ENCODE results near the gene KDM4B.

KDM4B gene

DNA sequence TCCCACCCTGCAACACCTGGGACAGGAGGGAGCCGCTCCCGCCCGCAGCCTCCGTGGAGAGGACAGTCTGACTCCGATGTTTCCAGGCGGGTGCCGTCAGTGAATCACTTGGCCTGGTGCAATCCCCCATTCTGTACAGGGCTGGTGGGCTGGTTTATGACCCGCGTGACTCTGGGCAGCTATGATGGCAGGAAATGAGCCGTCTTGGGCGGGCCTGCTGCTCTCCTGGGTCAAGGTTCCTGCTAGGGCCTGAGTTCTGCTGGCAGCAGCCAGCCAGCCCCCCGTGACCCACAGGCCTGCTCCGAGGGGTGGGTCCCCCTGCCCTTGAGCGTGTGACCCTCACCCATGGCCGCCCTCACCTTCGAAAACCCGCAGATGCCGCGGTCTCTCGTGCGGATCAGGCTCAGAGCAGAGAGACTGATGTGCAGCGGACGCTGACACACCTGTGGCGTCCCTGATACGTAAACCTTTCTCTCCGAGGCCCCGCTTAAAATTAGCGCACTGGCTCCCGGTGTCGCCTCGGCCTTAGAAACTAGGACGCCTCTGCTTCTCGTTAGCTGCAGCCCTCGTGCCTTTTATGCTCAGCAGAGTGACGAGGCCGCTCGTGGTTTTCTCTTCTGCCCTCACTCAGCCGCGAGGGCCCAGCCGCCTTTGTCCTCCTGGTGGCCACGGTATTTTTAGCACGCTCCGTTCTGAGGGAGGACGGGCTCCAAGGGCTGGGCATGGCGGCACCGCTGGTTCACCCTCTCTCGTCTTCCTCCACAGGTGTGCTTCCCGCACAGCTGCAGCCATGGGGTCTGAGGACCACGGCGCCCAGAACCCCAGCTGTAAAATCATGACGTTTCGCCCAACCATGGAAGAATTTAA is 63.4 kb downstream of the KDM4B start:
- DNase-seq (ENCODE audit: low read depth in 2 of 3, low spot score in 2 of 3) = no peak

DNA sequence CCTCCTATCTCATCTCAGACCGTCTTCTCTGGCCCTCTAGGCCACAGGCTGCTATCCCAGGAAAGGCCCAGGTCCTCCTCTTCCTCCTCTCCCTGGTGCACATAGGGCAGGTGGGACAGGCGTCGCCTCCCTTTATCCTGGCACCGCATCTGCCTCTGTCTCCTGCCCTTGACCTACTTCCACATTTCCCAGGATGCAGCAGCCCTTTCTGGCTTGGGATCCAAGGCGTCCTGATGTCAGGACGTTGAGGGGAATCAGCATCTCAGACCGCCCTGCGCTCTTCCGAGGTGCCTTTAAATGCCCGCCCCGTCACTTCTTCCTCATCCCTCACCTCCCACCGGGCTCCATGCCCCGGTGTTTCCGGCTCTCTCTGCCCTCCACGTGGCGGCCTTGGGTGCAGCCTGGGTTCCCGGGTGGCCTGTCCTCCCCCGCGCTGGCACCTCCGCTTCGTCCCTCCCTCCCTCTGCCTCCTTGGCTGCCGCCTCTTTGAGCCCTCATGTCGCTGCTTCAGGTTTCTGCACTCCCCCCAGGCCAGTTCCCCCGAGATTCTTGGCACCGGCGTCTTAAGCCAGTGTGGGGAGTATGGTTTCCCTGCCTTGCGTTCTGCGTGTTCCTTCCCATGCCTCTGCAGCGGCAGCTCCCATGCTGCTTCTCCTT is 66.3 kb downstream of the KDM4B start:
- no peak for DNase-seq (ENCODE audit: low read depth in 2 of 3, low spot score in 2 of 3)

DNA sequence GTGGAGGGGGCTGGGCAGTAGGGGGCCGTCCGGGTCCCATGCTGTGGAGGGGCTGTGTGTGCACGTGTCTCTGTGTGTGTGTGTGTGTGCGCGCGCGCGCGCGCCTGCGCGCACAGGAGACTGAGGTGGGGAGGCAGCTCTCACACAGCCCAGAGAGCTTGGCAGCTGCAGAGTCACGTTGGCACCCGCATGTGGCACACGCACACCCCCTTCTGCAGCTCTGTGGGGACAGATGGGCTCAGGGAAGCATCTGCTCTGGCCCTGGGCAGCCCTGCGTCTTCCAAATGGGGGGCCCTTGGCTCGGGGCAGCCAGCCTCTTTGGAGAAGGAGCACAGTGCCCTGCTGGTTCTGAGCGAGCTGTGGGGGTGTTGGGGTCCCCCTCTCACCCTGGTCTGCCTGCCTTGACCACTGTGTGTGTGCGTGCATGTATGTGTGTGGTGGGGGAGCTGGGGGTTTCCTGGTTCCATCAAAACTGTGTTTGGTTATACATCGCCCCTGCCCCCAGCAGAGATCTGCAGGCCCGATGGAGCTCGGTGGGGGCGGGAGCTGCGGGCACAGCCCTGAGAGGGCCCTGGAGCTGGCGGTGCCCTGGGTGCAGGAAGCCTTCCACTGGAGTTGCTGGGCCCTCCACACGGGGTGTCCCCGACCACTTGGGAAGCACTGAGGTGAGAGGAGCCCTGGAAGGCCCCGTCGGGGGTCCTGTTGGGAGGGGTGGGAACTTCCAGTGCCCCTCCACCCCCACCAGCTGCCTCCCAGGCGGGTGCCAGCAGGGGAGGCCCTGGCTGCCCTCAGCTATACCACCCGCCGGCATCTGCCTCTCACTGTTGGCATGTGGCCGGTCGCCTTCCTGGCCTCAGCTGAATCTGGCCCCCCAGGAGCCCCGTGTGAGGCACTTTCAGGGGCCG is 67.1 kb downstream of the KDM4B start:
- DNase-seq (ENCODE audit: low read depth in 2 of 3, low spot score in 2 of 3) = no peak

DNA sequence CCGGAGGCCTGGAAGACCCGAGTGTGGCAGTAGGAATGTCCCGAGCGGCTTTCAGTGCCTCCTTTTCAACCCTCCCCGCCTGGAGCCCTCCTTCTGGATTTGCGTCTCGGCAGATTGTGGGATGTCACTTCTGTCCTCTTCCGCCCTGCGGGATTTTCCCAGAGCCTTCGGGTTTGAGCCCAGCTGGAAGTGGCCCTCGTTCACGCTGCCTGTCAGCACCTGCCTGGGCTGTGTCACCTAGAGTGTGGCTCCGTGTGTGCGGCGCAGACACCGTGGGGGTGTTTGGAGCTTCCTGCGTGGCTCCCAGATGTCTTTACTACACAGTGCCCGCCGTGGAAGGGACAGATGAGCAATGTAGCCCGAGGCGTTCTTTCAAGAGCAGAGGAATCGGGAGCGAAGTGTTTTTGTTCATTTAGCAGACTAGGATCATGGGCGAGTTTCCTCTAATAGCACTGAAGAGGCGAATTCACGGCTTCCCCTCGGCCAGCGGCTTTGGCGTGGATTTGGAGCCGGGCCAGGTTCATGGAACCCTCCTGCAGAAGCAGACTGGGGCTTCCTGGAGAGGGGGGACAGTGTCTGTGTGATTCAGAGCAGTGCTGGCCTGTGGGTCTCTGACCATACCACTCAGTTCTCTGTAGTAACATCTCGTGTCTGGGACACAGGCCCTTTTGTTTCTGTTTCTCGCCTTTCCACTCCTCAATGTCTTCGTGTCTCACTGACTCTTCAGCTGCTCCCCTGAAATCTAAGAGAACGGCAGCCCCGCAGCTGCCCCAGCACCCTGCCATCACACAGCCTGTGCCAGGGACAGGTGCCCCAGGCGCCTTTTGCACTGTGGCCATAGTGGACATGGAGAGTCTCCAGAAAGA is 68.0 kb downstream of the KDM4B start:
- no peak for DNase-seq (ENCODE audit: low read depth in 2 of 3, low spot score in 2 of 3)

DNA sequence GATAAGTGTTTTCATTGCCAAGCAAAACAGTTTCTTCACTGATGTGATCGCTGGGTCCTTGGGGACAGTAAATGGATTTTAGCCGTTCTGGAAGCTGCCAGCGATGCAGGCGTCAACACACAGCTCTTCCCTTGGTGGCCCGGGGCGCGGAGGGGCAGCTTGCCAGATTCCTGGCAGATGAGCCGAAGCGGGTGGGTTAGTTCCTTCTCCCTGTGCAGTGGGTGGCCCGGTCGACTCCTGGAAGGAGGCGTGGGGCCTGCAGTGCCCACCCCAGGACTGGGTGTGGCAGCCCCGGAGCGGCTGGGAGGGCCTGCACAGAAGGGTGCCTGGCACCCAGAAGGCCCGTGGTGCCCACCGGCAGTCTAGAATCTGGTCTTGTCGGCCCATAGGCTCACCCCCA is 69.0 kb downstream of the KDM4B start:
- DNase-seq (ENCODE audit: low read depth in 2 of 3, low spot score in 2 of 3) = no peak

- DNase-seq (ENCODE audit: low read depth in 2 of 3, low spot score in 2 of 3) = no peak
Observed at GRCh38 chr19:5038631-5039271, 69.8 kb downstream of the KDM4B start.

DNA sequence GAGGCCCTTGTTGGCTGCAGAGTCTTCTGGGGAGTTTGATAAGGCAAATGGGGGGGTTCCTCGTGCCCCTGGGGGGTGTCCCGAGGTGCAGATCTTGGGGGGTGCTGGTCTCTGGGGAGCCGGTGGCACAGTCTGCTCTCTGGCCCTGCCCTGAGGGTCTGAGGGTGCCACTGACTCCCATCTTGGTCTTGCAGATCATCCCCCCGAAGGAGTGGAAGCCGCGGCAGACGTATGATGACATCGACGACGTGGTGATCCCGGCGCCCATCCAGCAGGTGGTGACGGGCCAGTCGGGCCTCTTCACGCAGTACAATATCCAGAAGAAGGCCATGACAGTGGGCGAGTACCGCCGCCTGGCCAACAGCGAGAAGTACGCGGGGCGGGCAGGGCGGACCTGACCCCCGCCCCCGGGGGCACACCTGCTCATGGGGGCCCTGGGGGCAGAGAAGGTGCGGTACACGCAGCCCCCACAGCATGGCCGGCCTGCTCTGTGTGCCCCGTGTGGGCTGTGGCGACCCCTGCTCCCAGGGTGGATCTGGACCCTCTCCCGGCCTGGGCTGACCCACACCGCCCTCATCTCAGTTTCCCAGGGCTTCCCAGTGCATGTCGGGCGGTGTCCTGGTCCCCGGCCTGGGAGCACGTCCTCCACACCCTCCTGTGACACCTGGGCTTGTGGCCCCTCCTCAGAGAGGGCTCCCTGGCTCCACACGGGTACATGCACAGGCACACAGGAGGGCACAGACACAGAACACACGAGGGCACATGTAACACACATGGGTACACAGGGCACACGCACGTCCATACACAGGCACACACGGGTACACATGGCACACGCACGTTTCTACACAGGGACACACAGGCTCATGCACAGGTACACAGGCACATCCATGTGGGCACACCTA is 71.0 kb downstream of the KDM4B start:
- no peak for DNase-seq (ENCODE audit: low read depth in 2 of 3, low spot score in 2 of 3)

DNA sequence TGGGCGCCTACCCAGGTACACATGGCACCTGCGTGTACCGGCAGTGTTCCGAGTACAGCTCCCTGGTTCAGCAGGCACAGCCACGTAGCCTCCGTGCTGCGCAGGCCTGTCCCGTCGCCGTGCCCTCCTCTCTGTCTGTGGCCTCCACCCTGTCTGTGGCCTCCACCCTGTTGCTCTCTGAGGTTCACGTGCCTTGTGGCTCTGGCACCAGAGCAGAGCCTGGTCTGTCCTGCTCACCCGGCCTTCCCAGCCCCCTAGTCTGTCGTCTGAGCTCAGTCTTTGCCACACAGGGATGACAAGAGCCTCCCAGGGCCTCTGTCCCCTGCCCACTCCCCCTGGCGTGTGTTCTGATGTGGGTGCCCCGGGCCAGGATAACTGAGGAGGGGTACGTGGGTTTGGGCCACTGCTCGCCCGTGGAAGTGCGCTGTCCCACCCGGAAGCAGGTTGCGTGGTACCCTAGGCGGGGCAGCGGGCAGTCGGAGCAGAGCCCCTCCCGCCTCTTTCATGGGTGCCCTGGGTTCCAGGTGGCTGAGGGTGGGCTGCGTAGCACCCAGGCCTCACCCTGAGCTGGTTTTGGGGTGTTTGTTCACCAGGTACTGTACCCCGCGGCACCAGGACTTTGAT is 71.7 kb downstream of the KDM4B start:
- DNase-seq (ENCODE audit: low read depth in 2 of 3, low spot score in 2 of 3) = no peak

DNA sequence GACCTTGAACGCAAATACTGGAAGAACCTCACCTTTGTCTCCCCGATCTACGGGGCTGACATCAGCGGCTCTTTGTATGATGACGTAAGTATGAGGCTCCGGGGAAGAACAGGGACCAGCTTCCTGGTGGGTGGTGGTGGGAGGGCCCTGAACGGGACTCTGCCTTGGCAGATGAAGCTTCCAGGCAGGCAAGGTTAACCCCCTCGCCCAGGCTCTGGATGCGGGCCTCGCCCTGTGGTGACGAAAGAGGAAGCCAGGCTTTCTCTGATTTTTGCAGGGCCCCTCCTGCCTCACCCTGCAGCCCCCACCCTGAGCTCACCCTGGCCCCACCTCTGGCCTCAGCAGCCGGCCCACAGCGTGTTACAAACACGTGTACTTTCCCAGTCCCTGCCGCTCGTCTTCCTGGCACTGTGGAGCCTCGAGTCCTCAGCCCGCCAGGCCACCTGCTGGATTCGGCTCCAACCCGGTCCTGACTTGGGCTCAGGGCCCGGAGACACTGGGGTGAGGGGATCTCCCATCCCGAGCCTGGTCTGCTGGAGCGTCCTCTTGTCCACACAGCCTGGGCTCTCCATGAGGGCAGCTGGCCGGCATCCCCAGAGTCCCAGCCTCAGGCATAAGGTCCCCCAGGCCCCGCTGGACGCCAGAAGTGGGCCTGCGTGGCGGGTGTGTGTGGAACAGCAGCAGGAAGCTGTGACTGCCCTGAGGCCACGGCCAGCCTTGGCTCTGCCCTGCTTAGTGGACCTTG is 72.4 kb downstream of the KDM4B start:
- DNase-seq (ENCODE audit: low read depth in 2 of 3, low spot score in 2 of 3) = no peak

DNA sequence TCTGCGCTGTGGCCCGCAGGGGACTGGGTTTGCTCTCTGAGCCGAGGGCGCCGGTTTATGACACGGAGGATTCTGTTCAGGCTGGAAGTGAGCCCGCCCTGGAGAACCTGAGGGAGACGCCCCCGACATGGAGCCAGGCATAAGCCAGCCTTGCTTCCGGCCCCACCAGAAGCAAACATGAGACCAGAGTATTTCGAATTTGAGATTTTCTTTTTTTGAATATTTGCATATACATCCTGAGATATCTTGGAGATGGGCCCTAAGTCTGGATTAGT is 72.9 kb downstream of the KDM4B start:
- DNase-seq (ENCODE audit: low read depth in 2 of 3, low spot score in 2 of 3) = no peak

DNA sequence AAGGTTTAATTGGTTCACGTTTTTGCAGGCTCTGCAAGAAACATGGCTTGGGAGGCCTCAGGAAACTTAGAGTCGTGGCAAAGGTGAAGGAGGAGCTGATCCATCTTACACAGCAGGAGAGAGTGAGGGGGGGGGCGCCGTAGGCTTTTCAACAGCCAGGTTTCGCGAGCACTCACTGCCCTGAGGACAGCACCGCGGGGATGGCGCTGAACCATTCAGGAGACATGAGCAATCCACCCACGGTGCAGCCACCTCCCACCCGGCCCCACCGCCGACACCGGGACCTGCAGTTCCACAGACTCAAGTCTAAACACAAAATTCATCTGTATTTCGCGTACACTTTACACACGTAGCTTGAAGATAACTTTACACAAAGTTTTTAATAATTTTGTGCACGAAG is 73.6 kb downstream of the KDM4B start:
- no peak for DNase-seq (ENCODE audit: low read depth in 2 of 3, low spot score in 2 of 3)

DNA sequence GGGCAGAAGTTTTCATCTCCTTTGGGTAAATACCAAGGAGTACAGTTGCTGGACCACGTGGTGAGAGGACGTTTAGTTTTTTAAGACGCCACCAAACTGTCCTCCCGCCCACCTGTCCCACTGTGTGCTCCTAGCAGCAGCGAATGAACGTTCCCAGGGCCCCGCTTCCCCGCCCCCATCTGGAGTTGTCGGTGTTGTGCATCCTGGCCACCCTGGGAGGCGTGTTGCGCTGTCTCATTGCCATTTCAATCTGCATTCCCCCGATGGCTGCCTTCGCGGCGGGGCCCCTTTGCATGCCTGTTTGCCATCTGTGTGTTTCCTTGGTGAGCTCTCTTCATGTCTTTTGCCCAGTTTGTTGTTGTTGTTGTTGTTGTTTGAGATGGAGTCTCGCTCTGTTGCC is 76.1 kb downstream of the KDM4B start:
- DNase-seq (ENCODE audit: low read depth in 2 of 3, low spot score in 2 of 3) = no peak

- no peak for DNase-seq (ENCODE audit: low read depth in 2 of 3, low spot score in 2 of 3)
Observed at GRCh38 chr19:5045956-5046338, 77.0 kb downstream of the KDM4B start.

DNA sequence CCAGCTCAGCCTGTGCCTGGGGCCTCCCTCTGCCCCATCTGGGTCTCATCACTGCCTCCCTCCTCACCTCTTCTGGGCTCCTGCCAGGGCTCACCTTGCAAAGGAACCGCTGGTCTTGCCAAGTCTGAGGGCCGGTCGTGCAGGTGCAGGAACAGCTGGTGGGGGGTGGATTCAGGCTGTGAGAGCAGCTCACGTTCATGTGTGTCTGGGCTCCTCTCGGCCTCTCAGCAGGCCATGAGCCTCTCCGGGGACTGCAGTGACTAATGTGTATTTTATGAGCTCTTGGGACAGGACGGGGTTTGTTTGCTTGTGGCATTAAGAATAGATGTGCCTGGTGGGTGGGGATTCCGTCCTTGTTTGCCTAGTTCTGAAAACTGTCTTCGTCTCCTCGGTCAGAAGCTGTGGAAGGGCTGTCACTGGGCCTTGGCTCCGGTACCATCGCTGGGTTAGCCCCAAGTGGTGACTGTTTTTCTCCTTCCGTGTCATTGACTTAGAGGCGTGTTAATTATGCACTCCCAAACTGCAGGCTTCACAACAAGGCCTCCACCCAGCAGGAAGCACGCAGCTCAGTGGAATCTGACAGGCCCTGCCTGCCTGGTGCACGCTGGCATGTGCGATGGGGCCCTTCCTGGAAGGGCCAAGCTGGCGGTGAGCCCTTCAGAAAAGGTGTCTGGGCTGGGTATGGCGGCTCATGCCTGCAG is 77.6 kb downstream of the KDM4B start:
- DNase-seq (ENCODE audit: low read depth in 2 of 3, low spot score in 2 of 3) = no peak

DNA sequence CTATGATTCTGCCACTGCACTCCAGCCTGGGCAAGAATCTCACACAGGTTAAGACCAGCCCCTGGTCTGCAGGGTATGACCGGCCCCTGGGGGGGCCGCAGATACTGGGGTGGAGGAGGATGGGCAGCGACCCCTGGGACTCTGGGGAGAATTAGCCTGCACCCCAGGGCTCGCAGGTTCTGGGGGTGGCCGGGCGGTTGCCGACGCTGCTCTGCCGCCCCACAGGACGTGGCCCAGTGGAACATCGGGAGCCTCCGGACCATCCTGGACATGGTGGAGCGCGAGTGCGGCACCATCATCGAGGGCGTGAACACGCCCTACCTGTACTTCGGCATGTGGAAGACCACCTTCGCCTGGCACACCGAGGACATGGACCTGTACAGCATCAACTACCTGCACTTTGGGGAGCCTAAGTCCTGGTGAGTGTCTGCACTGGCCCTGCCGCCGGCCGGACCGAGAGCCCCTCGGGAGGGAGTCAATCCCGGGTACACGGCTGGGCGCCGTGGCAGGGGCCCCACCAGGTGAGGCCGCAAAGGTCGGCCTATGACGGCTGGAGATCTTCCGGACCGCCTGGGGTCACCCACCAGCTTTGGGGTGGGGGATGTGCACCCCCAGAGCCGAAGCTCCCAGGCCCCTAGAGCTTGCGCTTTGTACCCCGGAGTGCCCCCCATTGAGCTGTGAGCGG is 78.5 kb downstream of the KDM4B start:
- no peak for DNase-seq (ENCODE audit: low read depth in 2 of 3, low spot score in 2 of 3)

DNA sequence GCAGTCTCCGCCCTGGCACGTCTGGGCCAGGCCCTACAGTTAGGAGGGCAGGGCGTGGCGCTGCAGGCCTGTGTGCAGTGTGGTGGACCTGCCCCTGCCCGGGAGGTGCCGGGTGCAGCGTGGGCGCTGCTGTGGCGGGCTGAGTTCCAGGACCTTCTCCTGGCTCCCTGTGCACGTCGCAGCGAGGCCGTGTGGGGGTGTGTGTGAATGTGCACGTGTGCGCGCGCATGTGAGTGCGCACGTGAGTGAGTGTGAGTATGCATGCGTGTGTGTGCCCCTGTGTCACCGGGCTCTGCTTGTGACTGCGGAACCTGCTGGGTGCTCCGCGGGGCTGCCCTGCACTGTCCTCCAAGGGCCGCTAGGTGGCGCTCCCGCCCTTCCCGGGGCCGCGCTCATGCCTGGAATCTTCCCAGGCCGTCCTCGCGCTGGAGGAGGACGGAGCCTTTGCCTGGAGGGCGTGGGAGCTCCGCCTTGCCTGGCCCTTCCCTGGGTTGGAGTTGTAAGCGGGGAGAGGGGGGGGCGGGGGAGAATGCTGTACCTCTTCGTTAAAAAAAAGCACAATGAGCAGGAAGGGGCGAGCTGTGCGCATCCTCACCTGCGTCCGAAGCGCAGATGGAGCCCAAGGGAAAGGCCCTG is 79.3 kb downstream of the KDM4B start:
- DNase-seq (ENCODE audit: low read depth in 2 of 3, low spot score in 2 of 3) = peak; percentile 29 to 52 (median 51)
